ENCODE measurements around the gene MGRN1. TPM values are rescaled to one million over a fixed set of nuclear protein-coding genes. Genes with fewer than 3 reads are reported as not detected.

Gene MGRN1
- total and polyA plus RNA-seq, 9 donors = 21.5 to 94.2 (median 61.1) TPM

DNA sequence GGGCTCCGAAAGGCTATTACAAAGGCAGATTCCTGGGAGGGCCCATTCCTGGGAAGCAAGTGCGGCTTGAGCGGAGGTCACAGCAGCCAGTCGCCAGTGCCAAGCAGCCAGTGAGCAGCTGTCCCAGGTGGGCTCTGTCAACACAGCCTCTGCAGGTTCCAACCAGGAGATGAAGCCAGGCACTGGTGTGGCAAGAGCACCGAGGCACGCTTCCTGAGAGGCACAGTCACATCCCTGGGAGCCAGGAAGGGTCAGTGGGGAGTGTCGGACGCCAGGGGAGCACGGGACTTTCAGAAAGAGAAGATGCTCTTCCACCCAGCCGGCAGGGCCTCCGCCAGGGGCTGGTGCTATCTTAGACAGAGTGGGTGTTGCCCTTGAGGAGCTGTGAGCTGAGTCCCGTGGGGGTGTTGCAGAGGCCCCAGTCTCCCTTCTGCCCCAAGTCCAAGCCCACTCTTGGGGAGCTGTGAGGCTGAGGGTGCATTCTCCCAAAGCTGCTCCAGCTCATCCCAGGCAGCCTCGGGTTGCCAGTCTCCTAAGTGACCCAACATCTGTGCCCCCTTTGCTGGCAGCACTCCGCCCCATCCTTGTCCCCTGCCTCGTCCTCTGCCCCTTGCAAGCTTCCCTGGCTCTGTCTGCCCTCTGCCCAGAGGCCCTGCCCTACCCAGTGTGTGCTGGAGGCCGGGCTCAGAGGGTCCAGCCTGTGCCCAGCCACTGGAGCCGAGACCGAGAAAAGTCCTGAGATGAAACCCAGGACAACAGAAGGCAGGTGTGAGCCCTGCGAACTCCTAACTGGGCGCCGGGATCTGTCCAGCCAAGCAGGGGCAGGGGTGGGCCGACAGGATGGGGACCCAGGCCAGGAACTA lies 16.6 kb upstream of the MGRN1 start:
- Histone ChIP-seq H3K27me3 (no peaks in the 10 kb centered on the region), H3K9me3 (no peaks in the 10 kb centered on the region), H3K4me1 (ENCODE audit: insufficient read depth) (peaks cover 4% of the 10 kb centered on the region), H3K36me3 (no peaks in the 10 kb centered on the region), H3K27ac (no peak overlapping the region), H3K4me3 (no peak overlapping the region)
- no peak for DNase-seq
- TF ChIP-seq POLR2A (IDR thresholded peaks at IDR 0.05) = no peak
- TF ChIP-seq, protein P1, sequence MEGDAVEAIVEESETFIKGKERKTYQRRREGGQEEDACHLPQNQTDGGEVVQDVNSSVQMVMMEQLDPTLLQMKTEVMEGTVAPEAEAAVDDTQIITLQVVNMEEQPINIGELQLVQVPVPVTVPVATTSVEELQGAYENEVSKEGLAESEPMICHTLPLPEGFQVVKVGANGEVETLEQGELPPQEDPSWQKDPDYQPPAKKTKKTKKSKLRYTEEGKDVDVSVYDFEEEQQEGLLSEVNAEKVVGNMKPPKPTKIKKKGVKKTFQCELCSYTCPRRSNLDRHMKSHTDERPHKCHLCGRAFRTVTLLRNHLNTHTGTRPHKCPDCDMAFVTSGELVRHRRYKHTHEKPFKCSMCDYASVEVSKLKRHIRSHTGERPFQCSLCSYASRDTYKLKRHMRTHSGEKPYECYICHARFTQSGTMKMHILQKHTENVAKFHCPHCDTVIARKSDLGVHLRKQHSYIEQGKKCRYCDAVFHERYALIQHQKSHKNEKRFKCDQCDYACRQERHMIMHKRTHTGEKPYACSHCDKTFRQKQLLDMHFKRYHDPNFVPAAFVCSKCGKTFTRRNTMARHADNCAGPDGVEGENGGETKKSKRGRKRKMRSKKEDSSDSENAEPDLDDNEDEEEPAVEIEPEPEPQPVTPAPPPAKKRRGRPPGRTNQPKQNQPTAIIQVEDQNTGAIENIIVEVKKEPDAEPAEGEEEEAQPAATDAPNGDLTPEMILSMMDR (IDR thresholded peaks at IDR 0.05) = no peak
- no peak for TF ChIP-seq EP300 (IDR thresholded peaks at IDR 0.05)
- intact Hi-C loops (cut with DNase I) = no loop called here
- 78 to 87% (median 81%) methylated on average over 20 to 22 of the region's 22 CpGs for WGBS, 3 donors

- H3K9me3 ChIP-seq = no peaks in the 10 kb centered on the region
- H3K27me3 ChIP-seq = no peaks in the 10 kb centered on the region
- 76 to 86% (median 82%) methylated on average over 8 of the region's 8 CpGs for WGBS, 3 donors
- no peak overlapping the region for H3K4me3 ChIP-seq
- DNase-seq = no peak
- H3K27ac ChIP-seq = no peak overlapping the region
- TF ChIP-seq POLR2A (IDR thresholded peaks at IDR 0.05) (no peak), EP300 (IDR thresholded peaks at IDR 0.05) (no peak)
- TF ChIP-seq, protein P1 (IDR thresholded peaks at IDR 0.05) = no peak
- intact Hi-C loops (cut with DNase I) = no loop called here
- H3K36me3 ChIP-seq = no peaks in the 10 kb centered on the region
- peaks cover 9% of the 10 kb centered on the region for H3K4me1 ChIP-seq (ENCODE audit: insufficient read depth)
Observed at GRCh38 chr16:4608704-4608980, 16.0 kb upstream of the MGRN1 start.

DNA sequence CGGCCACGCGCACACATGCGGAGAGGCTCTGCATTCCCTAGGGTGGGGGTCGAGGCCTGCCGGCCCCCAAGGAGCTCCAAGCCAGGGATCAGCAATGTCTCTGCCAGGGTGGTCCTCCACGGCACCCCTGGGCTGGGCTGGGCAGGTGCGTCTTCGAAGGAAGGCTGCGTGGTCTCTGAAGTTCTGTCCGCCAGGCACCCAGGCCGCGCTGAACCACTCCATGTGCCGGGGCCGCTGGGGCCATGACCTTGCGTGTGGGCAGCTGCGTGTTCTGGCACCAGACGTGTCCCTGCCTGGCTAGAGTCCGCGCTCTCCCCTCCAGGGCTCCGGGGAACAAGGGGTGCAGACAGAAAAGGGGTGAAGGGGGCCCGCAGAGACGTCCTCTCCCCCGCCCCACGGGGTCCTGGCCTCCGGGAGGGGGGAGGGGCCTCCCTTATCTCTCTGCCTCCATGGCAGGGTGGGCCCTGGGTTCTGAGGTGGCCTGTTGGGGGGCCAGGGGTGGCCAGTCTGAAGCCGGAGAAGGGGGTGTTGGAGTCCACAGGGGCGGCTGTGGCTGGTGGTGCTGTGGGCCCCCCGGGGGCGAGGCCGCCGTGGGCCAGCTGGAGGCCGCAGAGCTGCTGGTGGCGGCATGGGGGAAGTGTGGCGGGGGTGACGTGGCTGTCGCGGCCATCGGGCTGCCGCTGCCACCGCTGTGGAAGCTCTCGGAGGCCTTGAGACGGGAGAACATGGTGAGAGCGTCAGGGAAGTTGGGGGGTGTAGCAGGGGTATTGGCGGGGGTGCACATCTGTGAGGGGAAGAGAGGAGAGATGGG lies 15.2 kb upstream of the MGRN1 start:
- Histone ChIP-seq H3K27ac (no peak overlapping the region), H3K4me1 (ENCODE audit: insufficient read depth) (peaks cover 9% of the 10 kb centered on the region), H3K36me3 (no peaks in the 10 kb centered on the region), H3K9me3 (no peaks in the 10 kb centered on the region), H3K27me3 (no peaks in the 10 kb centered on the region), H3K4me3 (no peak overlapping the region)
- no peak for DNase-seq
- TF ChIP-seq EP300 (IDR thresholded peaks at IDR 0.05) (no peak), POLR2A (IDR thresholded peaks at IDR 0.05) (no peak)
- TF ChIP-seq, protein P1 (IDR thresholded peaks at IDR 0.05) = no peak
- intact Hi-C loops (cut with DNase I) = loop anchor here in 1 of 4 donors (10.0 kb wide), 1 partner anchor 345 kb away; the partner anchor contains the start of gene SEC14L5
- WGBS, 3 donors = 73 to 82% (median 76%) methylated on average over 44 to 45 of the region's 45 CpGs

DNA sequence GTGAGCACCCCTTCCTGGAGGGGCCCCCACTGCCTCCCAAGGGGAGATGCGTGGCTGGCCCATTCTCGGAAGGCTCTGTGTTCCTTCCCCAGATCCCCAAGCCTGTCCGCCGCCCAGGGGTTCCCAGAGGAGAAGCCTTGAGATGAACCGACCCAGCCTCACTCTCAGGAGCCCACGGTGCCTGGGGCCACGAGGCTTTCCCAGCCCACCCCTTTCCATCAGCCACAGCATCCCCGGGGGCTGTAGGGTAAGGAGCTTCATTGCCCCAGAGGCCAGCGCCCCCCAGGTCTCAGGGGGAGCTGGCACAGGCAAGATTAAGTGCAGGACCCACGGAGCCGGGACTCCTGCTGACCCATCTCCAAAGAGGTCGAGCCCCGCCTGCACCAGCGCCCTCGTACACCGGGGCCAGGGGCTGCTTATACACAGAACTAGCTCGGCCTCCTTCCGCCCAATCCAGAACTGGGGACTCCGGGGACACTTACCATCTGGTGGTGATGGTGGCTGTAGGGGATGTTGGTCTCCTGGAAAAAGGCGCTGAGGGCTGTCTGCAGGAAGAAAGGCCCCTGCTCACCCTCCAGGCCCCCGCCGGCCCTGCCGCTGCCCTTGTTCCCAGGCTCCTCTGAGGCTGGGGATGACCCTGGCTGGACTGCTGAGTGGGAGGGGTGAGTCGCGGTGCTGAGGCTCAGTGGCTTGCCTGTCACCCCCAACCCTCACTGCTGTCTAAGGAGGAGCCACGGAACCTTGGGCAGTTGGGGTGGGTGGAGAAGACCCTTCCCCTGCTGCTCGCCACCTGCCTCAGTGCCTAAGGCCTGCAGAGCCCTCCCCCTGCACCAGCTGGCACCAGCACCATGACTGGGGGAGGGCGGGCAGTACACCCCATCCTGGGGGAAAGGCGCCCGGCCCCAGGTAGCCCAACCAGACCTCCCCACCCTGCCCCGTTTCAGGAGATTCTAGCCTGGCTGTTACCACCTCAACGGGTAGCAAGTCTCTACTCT lies 14.3 kb upstream of the MGRN1 start:
- 81 to 82% (median 82%) methylated on average over 30 to 32 of the region's 32 CpGs for WGBS, 3 donors
- DNase-seq = no peak
- no peak overlapping the region for H3K4me3 ChIP-seq
- H3K4me1 ChIP-seq (ENCODE audit: insufficient read depth) = peaks cover 14% of the 10 kb centered on the region
- no peaks in the 10 kb centered on the region for H3K9me3 ChIP-seq
- H3K36me3 ChIP-seq = no peaks in the 10 kb centered on the region
- intact Hi-C loops (cut with DNase I) = loop anchor here in 1 of 4 donors (10.0 kb wide), 1 partner anchor 344 kb away; the partner anchor contains the start of gene SEC14L5
- no peaks in the 10 kb centered on the region for H3K27me3 ChIP-seq
- no peak for TF ChIP-seq POLR2A (IDR thresholded peaks at IDR 0.05)
- no peak for TF ChIP-seq EP300 (IDR thresholded peaks at IDR 0.05)
- TF ChIP-seq, protein P1 (IDR thresholded peaks at IDR 0.05) = no peak
- H3K27ac ChIP-seq = no peak overlapping the region

Data from ovary (tissue), 9 donors.